T1000 (cell line): ENCODE results near the gene TXNL1.
"Not testable (repeated sequence)": the region's sequence is repeated elsewhere in the genome, so short reads cannot be mapped to it uniquely, and the experiment has no call there.

Experiments
- DNase-seq: peaks from one replicate; lab custom pipeline; 2025; ENCODE audit warnings: mixed read lengths; lab: John Stamatoyannopoulos, UW

Gene TXNL1

GRCh38 chr18:56645415-56646016 lies 7.1 kb upstream of the TXNL1 start:
- DNase-seq = no peak

DNA sequence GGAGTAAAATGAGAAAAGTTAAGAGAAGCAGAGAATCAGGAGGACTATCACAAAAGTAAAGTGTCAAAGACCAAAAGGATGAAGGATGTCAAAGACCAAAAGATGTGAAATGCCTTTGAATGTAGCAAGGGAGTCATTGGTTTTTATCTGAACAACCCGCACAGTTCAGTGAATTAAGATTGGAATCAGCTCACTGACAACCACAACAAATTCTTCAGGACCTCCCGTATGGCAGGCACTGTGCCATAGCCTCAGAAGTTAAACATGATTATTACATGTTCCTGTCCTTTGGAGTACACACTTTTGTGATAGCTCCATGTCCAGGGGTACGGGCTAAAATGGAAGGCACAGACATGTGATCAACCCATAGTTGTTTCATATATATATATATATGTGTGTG lies 5.0 kb upstream of the TXNL1 start:
- no peak for DNase-seq

GRCh38 chr18:56641714-56642337 lies 3.4 kb upstream of the TXNL1 start:
- DNase-seq = no peak

DNA sequence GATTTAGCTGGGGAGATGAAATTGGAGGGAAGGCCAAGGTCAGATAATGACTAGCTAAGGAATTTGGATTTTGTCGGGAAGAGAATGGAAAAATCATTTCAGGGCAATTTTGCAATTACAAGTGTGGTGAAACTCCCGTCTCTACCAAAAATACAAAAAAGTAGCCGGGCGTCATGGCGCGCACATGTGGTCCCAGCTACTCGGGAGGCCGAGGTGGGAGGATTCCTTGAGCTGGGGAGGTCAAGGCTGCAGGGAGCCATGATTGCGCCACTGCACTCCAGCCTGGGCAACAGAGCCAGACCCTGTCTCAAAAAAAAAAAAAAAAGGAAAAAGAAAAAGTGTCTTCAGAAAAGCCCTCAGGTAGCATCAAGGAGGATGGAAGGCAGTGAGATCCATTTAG lies 1.2 kb upstream of the TXNL1 start:
- DNase-seq = no peak

DNA sequence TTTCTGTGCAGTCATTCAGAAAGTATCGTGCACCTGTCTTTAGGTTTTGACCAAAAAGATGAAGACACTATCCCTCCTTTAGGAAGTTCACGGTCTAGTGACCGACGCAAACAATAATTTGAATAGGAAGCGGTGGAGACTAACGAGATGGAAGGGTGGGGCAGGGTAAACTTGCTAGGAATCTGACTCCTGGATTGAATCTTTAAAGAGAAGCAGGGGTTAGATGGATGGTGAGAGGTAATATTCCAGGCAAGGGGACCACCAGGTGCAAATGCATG lies 651 bp upstream of the TXNL1 start:
- DNase-seq = no peak

- no peak for DNase-seq
Measured at GRCh38 chr18:56637711-56638231, 621 bp downstream of the TXNL1 start.

GRCh38 chr18:56637176-56637575 lies 1.2 kb downstream of the TXNL1 start:
- DNase-seq = no peak

DNA sequence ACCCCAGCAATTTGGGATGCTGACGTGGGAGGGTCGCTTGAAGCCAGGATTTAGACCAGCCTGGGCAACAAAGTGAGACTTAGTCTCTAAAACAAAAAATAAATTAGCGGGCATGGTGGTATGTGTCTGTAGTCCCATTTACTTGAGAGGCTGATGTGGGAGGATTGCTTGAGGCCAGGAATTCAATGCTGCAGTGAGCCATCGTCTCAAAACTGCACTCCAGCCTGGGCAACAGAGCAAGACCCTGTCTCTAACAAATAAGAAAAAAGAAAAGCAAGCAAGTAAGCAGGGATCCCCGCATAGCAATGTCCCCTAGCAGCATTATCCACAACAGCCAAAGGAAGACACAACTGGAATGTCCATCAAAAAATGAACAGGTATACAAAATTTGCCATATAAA lies 3.4 kb downstream of the TXNL1 start:
- no peak for DNase-seq

- no peak for DNase-seq
Measured at GRCh38 chr18:56632070-56633022, 6.0 kb downstream of the TXNL1 start.

- DNase-seq = no peak
Measured at GRCh38 chr18:56627991-56628390, 10.4 kb downstream of the TXNL1 start.

- no peak for DNase-seq
Measured at GRCh38 chr18:56615738-56616520, 22.5 kb downstream of the TXNL1 start.

- no peak for DNase-seq
Measured at GRCh38 chr18:56606618-56607017, 31.8 kb downstream of the TXNL1 start.

DNA sequence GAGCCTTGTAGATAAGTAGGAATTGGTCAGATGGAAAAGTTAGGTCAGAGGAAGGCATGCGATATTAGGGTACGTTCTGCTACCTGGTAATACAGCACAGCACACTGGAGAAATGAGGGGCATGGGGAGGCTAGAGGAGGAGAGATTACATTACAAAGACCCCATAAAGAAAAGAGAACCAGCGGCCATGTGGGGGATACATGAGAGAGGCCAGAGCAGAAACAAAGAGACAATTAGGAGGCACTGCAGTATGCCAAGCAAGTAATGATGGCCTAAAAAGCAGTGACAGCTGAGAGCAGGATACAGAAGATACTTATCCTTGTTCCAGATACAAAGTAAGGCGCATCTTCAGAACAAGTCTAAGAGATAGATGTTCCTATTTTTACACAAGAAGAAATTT lies 40.0 kb downstream of the TXNL1 start:
- no peak for DNase-seq

- no peak for DNase-seq
Measured at GRCh38 chr18:56593906-56594305, 44.5 kb downstream of the TXNL1 start.

DNA sequence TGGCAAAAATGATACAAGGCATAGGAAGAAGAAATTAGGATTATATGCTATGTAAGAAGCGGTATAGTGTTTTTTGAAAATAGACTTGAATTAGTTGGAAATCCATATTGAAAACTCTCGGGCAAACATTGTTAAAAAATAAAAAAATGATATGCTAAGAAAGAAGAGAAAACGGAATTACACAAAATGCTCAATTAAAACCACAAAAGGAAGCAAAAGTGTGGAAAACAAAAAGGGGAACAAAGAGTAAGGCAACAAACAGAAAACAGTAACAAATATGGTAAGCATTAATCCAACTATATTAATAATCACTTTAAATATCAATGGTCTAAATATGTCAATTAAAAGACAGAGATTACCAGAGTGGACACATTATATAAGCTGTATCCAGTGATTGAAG lies 58.4 kb downstream of the TXNL1 start:
- DNase-seq = no peak

DNA sequence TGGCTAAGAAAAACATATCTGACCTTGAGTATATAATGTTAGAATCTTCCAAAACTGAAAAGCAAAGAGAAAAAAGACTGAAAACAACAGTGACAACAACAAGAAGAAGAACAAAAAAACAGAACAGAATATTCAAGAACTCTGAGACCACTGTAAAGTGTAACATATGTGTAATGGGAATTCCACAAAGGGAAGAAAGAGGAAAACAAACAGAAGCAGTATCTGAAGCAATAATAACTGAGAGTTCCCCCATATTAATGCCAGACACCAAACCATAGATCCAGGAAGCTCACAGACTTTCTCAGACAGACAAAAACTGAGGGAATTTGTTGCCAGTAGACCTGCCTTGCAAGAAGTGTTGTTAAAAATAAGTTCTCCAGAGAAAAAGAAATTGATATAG lies 58.9 kb downstream of the TXNL1 start:
- DNase-seq = no peak

DNA sequence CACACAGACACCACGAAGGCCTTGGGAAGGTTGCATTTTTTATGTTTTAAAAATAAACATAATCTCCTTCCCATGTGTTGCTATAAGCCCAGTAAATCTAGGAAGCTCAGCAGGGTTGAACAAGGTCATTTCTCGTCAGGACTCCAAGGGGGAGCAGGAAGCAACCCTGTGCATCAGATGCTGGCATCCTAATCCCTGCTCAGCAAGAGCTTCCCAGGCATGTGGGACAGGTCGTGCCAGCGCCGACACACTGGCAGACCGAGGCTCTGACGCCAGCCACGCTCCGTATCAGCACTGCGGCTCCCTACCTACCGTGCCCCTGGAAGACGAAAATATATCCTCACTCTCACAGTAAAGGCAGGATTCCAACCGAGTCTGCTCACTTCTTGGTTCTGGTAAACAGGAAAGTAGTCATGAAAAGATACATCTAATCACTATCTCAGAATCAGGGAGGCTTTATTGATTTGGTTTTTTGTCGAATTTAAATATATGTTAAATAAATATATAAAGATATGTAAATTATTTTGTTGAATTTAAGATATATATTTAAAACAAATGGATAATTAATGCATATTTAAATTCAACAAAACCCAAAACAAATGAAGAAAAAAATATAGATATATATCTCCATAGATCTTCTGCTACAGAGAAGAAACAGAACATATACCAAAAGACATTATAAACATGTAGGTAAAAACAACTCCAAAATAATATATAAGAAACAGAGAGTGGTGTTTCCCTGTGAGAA lies 61.4 kb downstream of the TXNL1 start:
- no peak for DNase-seq

DNA sequence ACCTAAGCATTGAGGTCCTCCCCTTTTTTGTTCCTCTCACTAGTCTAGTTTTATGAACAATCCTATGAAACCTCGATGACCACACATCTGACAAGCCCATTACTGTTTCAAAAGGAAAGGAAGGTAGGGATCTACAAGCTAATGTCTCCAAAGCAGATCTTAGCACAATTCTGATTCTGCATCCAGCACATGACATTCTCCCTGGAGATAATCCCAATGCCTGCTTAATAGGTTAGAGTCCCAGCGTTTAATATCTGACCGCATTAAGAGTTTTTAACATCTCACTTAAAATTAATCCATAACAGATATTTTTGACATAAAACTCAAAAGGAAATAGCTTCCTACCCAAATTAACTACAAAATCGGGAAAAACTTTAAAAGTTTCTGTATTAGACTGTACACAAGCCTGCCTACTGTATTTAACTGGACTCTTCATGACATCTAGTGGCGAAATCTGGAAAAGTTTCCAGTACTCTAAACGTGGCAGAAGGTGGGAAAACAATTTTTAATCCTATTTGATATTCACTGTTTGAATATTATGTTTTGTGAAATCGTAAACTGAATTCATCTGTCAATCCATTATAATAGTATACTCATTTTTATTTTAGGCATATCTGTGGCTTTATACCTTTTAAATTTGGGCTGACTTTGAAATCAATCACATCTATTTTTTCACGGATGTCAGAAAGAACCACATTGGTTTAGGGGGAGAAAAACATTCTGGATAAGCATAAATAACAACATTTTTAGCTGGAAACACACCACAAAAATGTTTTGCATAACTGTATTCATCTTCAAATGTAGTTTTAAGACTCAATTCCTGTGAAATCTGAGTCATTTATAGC lies 62.4 kb downstream of the TXNL1 start:
- DNase-seq = no peak

GRCh38 chr18:56574861-56575260 lies 63.5 kb downstream of the TXNL1 start:
- no peak for DNase-seq

GRCh38 chr18:56572267-56572666 lies 66.1 kb downstream of the TXNL1 start:
- not testable (repeated sequence) for DNase-seq

DNA sequence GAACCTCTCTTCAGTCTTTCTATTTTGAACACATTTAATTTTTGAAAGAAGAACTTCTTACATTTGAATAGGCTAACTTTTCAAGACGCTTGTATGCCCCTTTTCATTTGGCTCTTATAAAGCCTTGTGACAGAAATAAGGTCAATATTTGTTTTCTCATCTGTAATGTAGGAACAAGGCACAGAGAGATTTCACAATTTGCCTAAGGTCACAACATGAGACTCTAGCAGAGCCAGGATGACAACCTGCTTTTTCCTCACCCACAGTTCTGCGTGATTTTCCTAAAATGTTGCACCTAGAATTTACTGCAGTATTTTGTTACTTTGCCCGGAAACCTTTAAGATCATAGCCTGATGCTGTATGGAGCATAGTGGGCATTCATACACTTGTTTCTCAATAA lies 67.4 kb downstream of the TXNL1 start:
- no peak for DNase-seq
